HepG2 (cell line): ENCODE measurements around the gene DNAAF8. TPM values are rescaled to one million over a fixed set of nuclear protein-coding genes. Genes with fewer than 3 reads are reported as not detected.
A peak's percentile ranks its signal among the peaks of the same experiment; 100 is the strongest.

ENCODE experiments used
- ATAC-seq: fragments of 200-7000 bp; cut with Tn5 transposase; 3 replicates; pipeline ENCODE4 v1.9.1; 2020; ENCODE audit warnings: mild to moderate bottlenecking, moderate library complexity
- BruUV-seq: library from RNA; stranded (reverse); fragments of 400-500 nt; replicated peaks from 2 replicates; lab custom pipeline; 2021; lab: Mats Ljungman, UMichigan
- CTCF ChIA-PET: fragments of 300-600 bp; formaldehyde crosslinking; extraction: SDS; loops from one replicate; lab custom pipeline; 2021; ENCODE audit warnings: low total read pairs, inconsistent platforms, low intra/inter-chr PET ratio; lab: Yijun Ruan, JAX
- POLR2A ChIA-PET: fragments of 350-600 bp; sonication (Branson Sonifier 250); formaldehyde crosslinking; loops from one replicate; lab custom pipeline; 2020; ENCODE audit warnings: antibody characterized with exemption, inconsistent platforms; lab: Yijun Ruan, JAX
- DNase-seq: peaks from one replicate; pipeline ENCODE4 v3.0.0-alpha.2; 2015; ENCODE audit warnings: low spot score
- FAIRE-seq: peaks from 3 replicates; lab custom pipeline; 2011; peaks lifted over from hg19 to GRCh38; lab: Jason Lieb, UNC
- H2AFZ ChIP-seq: one replicate; pipeline ENCODE4 v1.6.1; 2011; ENCODE audit warnings: low read length, inconsistent platforms
- H3K27ac ChIP-seq: fragments of 300-600 bp; 3 replicates; pipeline ENCODE4 v1.8.0; 2011; ENCODE audit warnings: mixed run types, mild to moderate bottlenecking, mixed read lengths, low read length, inconsistent platforms; ENCODE audit not compliant: insufficient read depth; ENCODE audit errors: extremely low read length
- H3K27me3 ChIP-seq, 2 experiments: fragments of 200-600 bp in 1 of 2; 2 replicates in 1 of 2; 3 replicates in 1 of 2; pipeline versions ENCODE4 v1.6.0 to v1.8.0; 2011; ENCODE audit warnings: low read length in 2 of 2, mild to moderate bottlenecking in 2 of 2, moderate library complexity in 2 of 2, inconsistent platforms in 1 of 2; ENCODE audit not compliant: insufficient read depth in 2 of 2, control insufficient read depth in 1 of 2
- H3K36me3 ChIP-seq, 2 experiments: fragments of 200-600 bp in 1 of 2; replicated peaks in 1 of 2; 2 replicates in 1 of 2; 3 replicates in 1 of 2; pipeline versions ENCODE4 v1.5.1 to v1.8.0; 2011; ENCODE audit warnings: low read length in 2 of 2, inconsistent platforms in 1 of 2; ENCODE audit not compliant: insufficient read depth in 2 of 2, control insufficient read depth in 1 of 2
- H3K4me1 ChIP-seq: 2 replicates; pipeline ENCODE4 v1.5.1; 2012; ENCODE audit warnings: low read length, inconsistent platforms; ENCODE audit not compliant: insufficient read depth
- H3K4me2 ChIP-seq: 2 replicates; pipeline ENCODE4 v1.6.0; 2011; ENCODE audit warnings: low read depth, low read length, inconsistent platforms
- H3K4me3 ChIP-seq, 3 experiments: fragments of 200-600 bp in 1 of 3; sonication (generic), shearing (Covaris generic) in 1 of 3; replicated peaks in 1 of 3; 2 replicates each; pipeline ENCODE4 v1.5.1; 2011 to 2016; ENCODE audit warnings: low read length in 3 of 3, inconsistent platforms in 2 of 3, low read depth in 2 of 3, mild to moderate bottlenecking in 2 of 3, control low read depth in 1 of 3, mixed read lengths in 1 of 3; ENCODE audit not compliant: insufficient read depth in 1 of 3
- H3K79me2 ChIP-seq: one replicate; pipeline ENCODE4 v1.6.1; 2011; ENCODE audit warnings: low read length, inconsistent platforms; ENCODE audit not compliant: insufficient read depth
- H3K9ac ChIP-seq: 2 replicates; pipeline ENCODE4 v1.6.0; 2011; ENCODE audit warnings: mild to moderate bottlenecking, low read depth, low read length, inconsistent platforms; ENCODE audit not compliant: insufficient read depth
- H3K9me3 ChIP-seq: 2 replicates; pipeline ENCODE4 v1.5.1; 2012; ENCODE audit warnings: mild to moderate bottlenecking, low read length
- H4K20me1 ChIP-seq: 2 replicates; pipeline ENCODE4 v1.6.0; 2011; ENCODE audit warnings: inconsistent platforms, mild to moderate bottlenecking, low read length, moderate library complexity; ENCODE audit not compliant: insufficient read depth
- AKAP8 ChIP-seq: sonication (generic); formaldehyde crosslinking; IDR thresholded peaks from 2 replicates; pipeline ENCODE4 v1.5.1; 2020; ENCODE audit warnings: mild to moderate bottlenecking, missing genetic modification reagents
- CHD4 ChIP-seq: fragments of 200-600 bp; sonication (generic); IDR thresholded peaks from 2 replicates; pipeline ENCODE4 v1.7.0; 2017; ENCODE audit warnings: mild to moderate bottlenecking, low read length, borderline replicate concordance
- HNF4A ChIP-seq: sonication (generic); formaldehyde crosslinking; IDR thresholded peaks from 2 replicates; pipeline ENCODE4 v1.4.0; 2020; ENCODE audit warnings: missing genetic modification reagents
- ISX ChIP-seq: sonication (generic); formaldehyde crosslinking; conservative IDR thresholded peaks from 2 replicates; pipeline ENCODE4 v1.5.0; 2020; ENCODE audit warnings: missing genetic modification reagents
- KMT2A ChIP-seq: sonication (generic); formaldehyde crosslinking; IDR thresholded peaks from 2 replicates; pipeline ENCODE4 v1.4.0; 2020; ENCODE audit warnings: missing genetic modification reagents
- MYPOP ChIP-seq: sonication (generic); formaldehyde crosslinking; IDR thresholded peaks from 2 replicates; pipeline ENCODE4 v1.8.1; 2023; ENCODE audit warnings: mild to moderate bottlenecking, moderate library complexity, missing genetic modification reagents
- PAWR ChIP-seq: sonication (generic); formaldehyde crosslinking; IDR thresholded peaks from 2 replicates; pipeline ENCODE4 v1.4.0; 2020; ENCODE audit warnings: missing genetic modification reagents, mild to moderate bottlenecking, borderline replicate concordance
- PAXIP1 ChIP-seq: sonication (generic); formaldehyde crosslinking; conservative IDR thresholded peaks from 2 replicates; pipeline ENCODE4 v1.4.0; 2020; ENCODE audit warnings: mild to moderate bottlenecking, missing genetic modification reagents, moderate library complexity
- SAFB2 ChIP-seq: sonication (generic); formaldehyde crosslinking; IDR thresholded peaks from 2 replicates; pipeline ENCODE4 v1.5.1; 2020; ENCODE audit warnings: missing genetic modification reagents, low read depth, mild to moderate bottlenecking, borderline replicate concordance
- SALL2 ChIP-seq: sonication (generic); formaldehyde crosslinking; IDR thresholded peaks from 2 replicates; pipeline ENCODE4 v1.8.1; 2023; ENCODE audit warnings: mild to moderate bottlenecking, missing genetic modification reagents, inconsistent platforms
- SIX1 ChIP-seq: sonication (generic); formaldehyde crosslinking; IDR thresholded peaks from 2 replicates; pipeline ENCODE4 v1.4.0; 2020; ENCODE audit warnings: missing genetic modification reagents, borderline replicate concordance
- SP1 ChIP-seq, 2 experiments: fragments of 450-650 bp in 1 of 2; sonication (generic) in 1 of 2; formaldehyde crosslinking in 1 of 2; IDR thresholded peaks; 2 replicates each; pipeline versions ENCODE4 v1.4.0 to v1.6.1; 2016 to 2020; ENCODE audit warnings: missing genetic modification reagents in 1 of 2
- ZMYM2 ChIP-seq: sonication (generic); formaldehyde crosslinking; IDR thresholded peaks from 2 replicates; pipeline ENCODE4 v1.8.0; 2022; ENCODE audit warnings: mild to moderate bottlenecking, missing genetic modification reagents
- ZNF335 ChIP-seq: sonication (generic); formaldehyde crosslinking; IDR thresholded peaks from 2 replicates; pipeline ENCODE4 v1.4.0; 2020; ENCODE audit warnings: missing genetic modification reagents
- ZNF431 ChIP-seq: sonication (generic); formaldehyde crosslinking; IDR thresholded peaks from 2 replicates; pipeline ENCODE4 v1.9.0; 2022; ENCODE audit warnings: missing genetic modification reagents, low read depth, mild to moderate bottlenecking, borderline replicate concordance
- ZNF652 ChIP-seq: IDR thresholded peaks from 2 replicates; pipeline ENCODE4 v1.6.1; 2016; ENCODE audit warnings: low read depth, borderline replicate concordance
- ZNF672 ChIP-seq: sonication (generic); formaldehyde crosslinking; IDR thresholded peaks from 2 replicates; pipeline ENCODE4 v1.8.1; 2022; ENCODE audit warnings: missing genetic modification reagents
- ZNF7 ChIP-seq: IDR thresholded peaks from 2 replicates; pipeline ENCODE4 v1.6.1; 2016; ENCODE audit warnings: missing biosample characterization, missing genetic modification reagents
- ZNF704 ChIP-seq: sonication (generic); formaldehyde crosslinking; IDR thresholded peaks from 2 replicates; pipeline ENCODE4 v1.8.1; 2023; ENCODE audit warnings: mild to moderate bottlenecking, inconsistent platforms, moderate library complexity, missing genetic modification reagents, borderline replicate concordance
- WGBS: methylation state at CpG from one replicate; pipeline ENCODE4 v1.1.6; 2017; ENCODE audit warnings: low lambda C conversion rate; 5-methylcytosine and 5-hydroxymethylcytosine counted together
- in situ Hi-C: cut with HindIII; loops from 2 replicates; pipeline ENCODE4 v1.10.0; 2017; ENCODE audit warnings: low pct_unique_long_range_greater_than_20kb; ENCODE audit not compliant: extremely low pct_ligation_motif_present
- intact Hi-C: fragments of 100-400 bp; cut with micrococcal nuclease; formaldehyde crosslinking; loops from one replicate; pipeline ENCODE4 v1.10.0; 2022; ENCODE audit not compliant: unreplicated experiment
- polyA plus RNA-seq, 8 experiments: library from polyadenylated mRNA; depleted of rRNA in 3 of 8; stranded (reverse) in 7 of 8; unstranded in 1 of 8; fragments of >200 nt; fragmentation: Illumina TruSeq in 4 of 8; extraction: Trizol in 4 of 8; gene quantifications; 2 replicates each; pipeline versions ENCODE4 v1.2.1 to v1.2.3, GENCODE V29; 2011 to 2016; ENCODE audit warnings: low read depth in 4 of 8, missing spikeins in 1 of 8, mixed read lengths in 1 of 8; ENCODE audit not compliant: insufficient read depth in 1 of 8
- total RNA-seq, 5 experiments: library from RNA; depleted of rRNA; stranded (reverse); fragments of >200 nt; fragmentation: Illumina TruSeq; extraction: Trizol; gene quantifications; 2 replicates each; pipeline ENCODE4 v1.2.3, GENCODE V29; 2016; ENCODE audit warnings: low read depth in 1 of 5

DNAAF8 gene
- total and polyA plus RNA-seq, 2 of the 13 experiments (the other 11 are each of a cell fraction or from before 2014, with no cell fraction given) = 0.44 TPM; not detected in 1

- H3K9ac ChIP-seq = peak overlapping the region; percentile 56
- intact Hi-C loops = loop anchor here (2.0 to 5.0 kb wide), 2 partner anchors 48 to 190 kb away; partner anchors contain the start of gene SEC14L5
- peaks cover 42% of the 10 kb centered on the region for H3K4me1 ChIP-seq
- no peaks in the 10 kb centered on the region for H3K9me3 ChIP-seq
- H2AFZ ChIP-seq = peak overlapping the region; percentile 25
- ATAC-seq (0 out of 3 replicates have a peak, but pooled peaks have one; percentile 5), FAIRE-seq (no peak), DNase-seq (no peak)
- no TSS peak for BruUV-seq
- H3K79me2 ChIP-seq = peaks cover 16% of the 10 kb centered on the region
- no peaks in the 10 kb centered on the region; a peak in 2 of 5 replicates for H3K27me3 ChIP-seq
- H4K20me1 ChIP-seq = no peaks in the 10 kb centered on the region
- 2% methylated on average over 7 of the region's 7 CpGs for WGBS
- CTCF ChIA-PET = no interaction called here
- H3K4me2 ChIP-seq = peak overlapping the region; percentile 91
- POLR2A ChIA-PET = interaction anchor here (0.6 to 3.1 kb wide), 15 partner anchors 11 to 265 kb away, joined by 3 to 40 read pairs (median 5); partner anchors contain the start of genes ANKS3, DNAAF8, ROGDI and SEC14L5
- H3K4me3 ChIP-seq = peak overlapping the region; percentile 76 to 92 (median 79)
- H3K36me3 ChIP-seq = peaks cover 2 to 5% of the 10 kb centered on the region in 2 experiments; a peak in 2 of 5 replicates
- no peak overlapping the region for H3K27ac ChIP-seq
- in situ Hi-C loops = no loop called here
- TF ChIP-seq MYPOP (CRISPR knock-in tag) (no peak), CHD4 (peak; percentile 20), SP1 (IDR thresholded peaks at IDR 0.05) (no peak), SP1 (CRISPR knock-in tag; IDR thresholded peaks at IDR 0.05) (no peak), AKAP8 (CRISPR knock-in tag) (no peak), ZNF652 (peak; percentile 50; the same call in 1 of the 2 replicates), SIX1 (CRISPR knock-in tag) (0 out of 2 replicates have a peak, but pooled peaks have one; percentile 62), ISX (CRISPR knock-in tag) (no peak), PAXIP1 (CRISPR knock-in tag) (peak; percentile 5; the same call in 1 of the 2 replicates), ZNF672 (CRISPR knock-in tag) (no peak), SALL2 (CRISPR knock-in tag) (no peak), ZNF431 (CRISPR knock-in tag) (no peak), ZNF7 (CRISPR knock-in tag) (no peak), ZNF704 (CRISPR knock-in tag) (no peak), PAWR (CRISPR knock-in tag) (no peak), SAFB2 (CRISPR knock-in tag) (no peak; the same call in 1 of the 2 replicates), HNF4A (CRISPR knock-in tag) (peak; percentile 34; the same call in 1 of the 2 replicates), KMT2A (CRISPR knock-in tag) (0 out of 2 replicates have a peak, but pooled peaks have one; percentile 3), ZNF335 (CRISPR knock-in tag) (no peak), ZMYM2 (CRISPR knock-in tag) (0 out of 2 replicates have a peak, but pooled peaks have one; percentile 60)
These were observed 34.9 kb downstream of the DNAAF8 start for GRCh38 chr16:4769306-4769638.
